HK-2 (cell line): ENCODE data around the gene IL32.
A peak's percentile ranks its signal among the peaks of the same experiment; 100 is the strongest.
"Not testable (repeated sequence)": the region's sequence is repeated elsewhere in the genome, so short reads cannot be mapped to it uniquely, and the experiment has no call there.

Experiments used
- DNase-seq: peaks from one replicate; pipeline ENCODE4 v3.0.0-alpha.2; 2018; ENCODE audit not compliant: unreplicated experiment

IL32 gene

DNA sequence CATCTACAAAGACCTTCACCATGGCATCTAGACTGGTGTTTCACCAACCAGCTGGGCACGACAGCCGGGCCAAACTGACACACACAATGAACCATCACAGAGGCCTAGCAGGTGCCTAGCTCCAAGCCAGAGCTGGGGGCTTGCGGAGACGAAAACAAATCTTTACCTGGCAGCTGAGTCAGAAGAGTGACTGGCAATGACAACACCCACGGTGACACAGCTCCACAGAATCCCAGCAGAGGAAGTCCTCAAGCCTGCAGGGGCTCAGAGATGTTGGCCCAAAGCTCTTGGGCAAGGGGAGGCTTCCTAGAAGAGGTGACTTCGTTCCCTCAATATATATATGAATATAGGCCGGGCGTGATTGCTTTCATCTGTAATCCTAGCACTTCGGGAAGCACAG lies 13.9 kb upstream of the IL32 start:
- DNase-seq, result no peak

DNA sequence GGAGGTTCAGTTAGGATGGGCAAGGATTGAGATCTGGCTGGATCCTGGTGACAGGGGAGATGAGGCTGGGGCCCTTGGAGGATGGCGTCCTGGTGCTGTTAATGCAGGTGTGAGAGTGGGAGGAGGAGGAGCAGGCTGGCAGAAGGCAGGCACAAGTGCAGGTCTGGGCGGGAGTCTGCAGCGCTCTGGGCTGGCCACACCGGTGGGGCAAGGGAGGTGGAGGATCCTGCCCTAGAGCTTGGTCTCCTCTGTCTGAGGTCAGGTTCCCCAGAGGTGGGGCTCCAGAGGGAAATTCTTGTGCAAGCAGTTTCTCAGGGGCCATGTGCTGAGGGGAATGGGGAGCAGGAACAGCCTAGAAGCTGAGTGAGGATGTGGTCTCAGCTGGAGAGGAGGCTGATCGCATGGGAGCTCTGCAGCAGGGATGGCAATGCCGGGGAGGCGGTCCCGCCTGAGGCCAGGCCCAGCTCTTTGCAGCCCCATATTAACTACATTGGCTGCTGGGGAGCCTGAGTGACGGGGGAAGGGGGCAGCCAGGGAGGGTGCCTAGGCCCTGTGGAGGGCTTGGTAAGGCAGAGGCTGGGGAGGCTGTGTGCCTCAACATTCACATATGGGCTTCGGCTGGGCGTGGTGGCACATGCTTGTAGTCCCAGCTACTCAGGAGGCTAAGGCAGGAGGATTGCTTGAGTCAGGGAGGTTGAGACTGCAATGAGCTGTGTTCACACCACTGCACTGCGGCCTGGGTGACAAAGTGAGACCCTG lies 12.7 kb upstream of the IL32 start:
- not testable (repeated sequence) for DNase-seq

DNA sequence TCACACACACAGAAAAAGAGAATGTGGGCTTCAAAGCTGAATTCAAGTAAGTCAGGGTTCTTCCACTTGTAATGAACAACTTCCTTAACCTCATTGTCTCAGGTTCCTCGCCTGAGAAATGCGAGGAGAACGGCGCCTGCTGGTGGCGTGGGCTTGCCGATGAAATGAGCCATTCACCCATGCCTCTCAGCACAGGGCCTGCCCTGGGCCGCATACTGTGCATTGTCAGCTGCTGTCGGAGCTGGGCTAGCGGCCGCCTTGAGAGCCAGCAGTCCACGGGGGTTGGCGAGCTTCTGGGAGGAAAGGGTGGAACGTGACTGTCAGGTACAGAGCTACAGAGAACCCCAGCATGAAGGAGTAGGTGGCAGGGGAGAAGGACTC lies 12.1 kb upstream of the IL32 start:
- not testable (repeated sequence) for DNase-seq

DNA sequence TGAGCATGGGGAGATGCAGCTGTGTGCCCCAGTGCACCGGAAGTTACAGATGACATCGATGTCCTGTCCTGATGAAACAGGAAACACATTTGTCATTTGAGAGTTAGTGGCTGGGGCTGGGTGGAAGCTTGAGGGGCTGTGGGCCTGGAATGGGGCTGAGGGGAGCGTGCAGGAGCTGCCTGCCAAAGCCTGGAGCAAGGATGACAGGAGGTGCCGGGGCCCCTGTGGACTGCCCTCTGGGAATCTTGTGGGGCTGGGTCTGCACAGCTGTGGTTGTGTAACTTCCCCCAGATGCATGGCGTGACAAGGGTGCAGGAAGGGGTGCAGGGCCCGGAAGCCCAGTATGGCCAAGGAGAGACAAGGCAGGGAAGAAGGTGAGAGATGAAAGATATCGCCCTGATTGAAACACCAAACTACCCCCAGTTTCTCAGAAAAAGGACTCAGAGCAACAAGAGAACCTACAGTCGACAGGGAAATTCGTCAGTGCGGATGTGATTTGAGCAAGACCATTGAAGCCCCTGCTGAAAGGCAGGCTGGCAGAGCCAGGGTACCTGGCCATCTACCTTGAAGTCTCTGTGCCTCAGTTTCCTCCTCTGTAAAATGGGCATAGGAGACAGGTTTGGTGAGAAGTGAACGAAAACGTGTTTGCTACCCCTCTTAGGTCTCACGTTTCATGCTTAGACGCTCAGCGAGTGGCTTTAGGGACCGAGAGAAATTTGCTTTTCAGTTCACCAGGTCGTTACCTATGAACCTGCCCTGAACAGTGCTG lies 10.3 kb upstream of the IL32 start:
- no peak for DNase-seq

DNA sequence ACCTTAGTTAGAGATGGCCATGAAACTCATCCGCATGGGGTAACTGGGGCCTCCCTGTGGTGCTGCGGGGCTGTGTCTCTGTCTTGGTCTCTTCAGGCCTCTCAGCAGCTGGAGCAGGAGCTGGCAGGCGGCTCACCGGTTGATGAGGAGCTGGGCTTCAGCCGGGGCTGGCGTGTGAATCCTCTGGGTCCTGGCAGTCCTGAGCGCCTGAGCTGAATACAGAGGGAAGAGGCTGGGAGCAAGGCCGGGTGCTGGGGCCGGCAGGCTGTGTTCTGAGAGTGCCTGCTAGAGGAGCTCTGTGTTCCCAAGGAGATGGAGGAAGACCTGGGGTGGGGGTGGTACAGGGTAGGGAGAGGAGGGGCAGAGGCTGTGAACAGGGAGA lies 9.7 kb upstream of the IL32 start:
- not testable (repeated sequence) for DNase-seq

DNA sequence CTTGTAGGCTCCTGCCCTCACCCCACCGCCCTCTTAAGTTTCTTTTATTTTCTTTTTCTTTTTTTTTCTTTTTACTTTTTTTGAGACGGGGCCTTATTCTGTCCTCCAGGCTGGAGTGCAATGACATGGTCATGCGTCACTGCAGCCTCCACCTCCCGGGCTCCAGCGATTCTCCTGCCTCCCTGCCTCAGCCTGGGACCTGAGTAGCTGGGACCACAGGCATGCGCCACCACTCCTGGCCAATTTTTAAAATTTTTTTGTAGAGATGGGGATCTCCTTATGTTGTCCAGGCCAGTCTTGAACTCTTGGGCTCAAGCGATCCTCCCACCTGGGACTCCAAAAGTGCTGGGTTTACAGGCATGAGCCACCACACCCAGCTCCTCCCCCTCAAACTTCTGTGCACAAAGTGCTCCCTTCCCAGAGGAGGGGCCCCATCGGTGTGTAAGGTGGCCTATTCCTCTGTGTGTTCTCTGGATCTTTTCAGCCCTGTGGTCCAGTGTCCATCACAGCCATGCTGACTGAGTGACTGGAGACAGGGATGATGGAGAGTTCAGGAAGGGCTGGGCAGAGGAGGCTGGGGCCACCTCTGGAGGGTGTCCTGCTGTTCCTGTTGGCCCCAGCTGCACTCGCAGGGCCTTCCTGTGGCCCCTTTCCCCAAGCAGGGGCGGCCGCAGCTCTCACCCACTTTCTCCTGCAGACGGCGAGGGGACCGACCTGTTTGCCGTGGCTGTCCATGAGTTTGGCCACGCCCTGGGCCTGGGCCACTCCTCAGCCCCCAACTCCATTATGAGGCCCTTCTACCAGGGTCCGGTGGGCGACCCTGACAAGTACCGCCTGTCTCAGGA lies 8.9 kb upstream of the IL32 start:
- DNase-seq, result no peak

DNA sequence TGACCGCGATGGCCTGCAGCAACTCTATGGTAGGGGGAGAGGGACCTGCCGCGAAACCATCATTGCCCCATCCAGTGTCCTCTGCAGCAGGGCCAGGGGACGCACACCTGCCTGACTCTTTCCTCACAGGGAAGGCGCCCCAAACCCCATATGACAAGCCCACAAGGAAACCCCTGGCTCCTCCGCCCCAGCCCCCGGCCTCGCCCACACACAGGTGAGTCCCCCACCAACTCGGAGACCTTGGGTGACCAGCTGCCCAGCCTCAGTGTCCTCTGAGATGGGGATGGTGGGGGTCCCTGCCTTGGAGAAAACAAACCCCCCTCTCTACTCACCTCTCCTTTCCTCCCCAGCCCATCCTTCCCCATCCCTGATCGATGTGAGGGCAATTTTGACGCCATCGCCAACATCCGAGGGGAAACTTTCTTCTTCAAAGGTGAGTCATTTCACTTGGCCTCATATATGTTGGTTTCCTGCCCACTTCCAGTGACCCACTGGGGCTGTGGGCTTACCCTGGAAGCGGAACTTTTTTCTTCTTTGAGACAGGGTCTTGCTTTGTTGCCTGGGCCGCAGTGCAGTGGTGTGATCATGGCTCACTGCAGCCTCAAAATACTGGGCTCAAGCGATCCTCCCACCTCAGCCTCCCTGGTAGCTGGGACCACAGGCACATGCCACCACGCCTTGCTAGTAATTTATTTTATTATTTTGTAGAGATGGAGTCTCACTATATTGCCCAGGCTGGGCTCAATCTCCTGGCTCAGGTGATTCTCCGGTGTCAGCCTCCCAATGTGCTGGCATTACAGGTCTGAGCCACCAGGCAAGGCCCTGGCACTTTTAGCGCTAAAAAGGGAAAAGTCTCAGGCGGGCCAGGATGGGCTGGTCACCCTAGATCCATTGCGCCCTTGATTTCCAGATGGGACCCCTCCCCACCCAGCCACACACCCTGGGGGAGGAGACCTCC lies 8.0 kb upstream of the IL32 start:
- no peak for DNase-seq

DNA sequence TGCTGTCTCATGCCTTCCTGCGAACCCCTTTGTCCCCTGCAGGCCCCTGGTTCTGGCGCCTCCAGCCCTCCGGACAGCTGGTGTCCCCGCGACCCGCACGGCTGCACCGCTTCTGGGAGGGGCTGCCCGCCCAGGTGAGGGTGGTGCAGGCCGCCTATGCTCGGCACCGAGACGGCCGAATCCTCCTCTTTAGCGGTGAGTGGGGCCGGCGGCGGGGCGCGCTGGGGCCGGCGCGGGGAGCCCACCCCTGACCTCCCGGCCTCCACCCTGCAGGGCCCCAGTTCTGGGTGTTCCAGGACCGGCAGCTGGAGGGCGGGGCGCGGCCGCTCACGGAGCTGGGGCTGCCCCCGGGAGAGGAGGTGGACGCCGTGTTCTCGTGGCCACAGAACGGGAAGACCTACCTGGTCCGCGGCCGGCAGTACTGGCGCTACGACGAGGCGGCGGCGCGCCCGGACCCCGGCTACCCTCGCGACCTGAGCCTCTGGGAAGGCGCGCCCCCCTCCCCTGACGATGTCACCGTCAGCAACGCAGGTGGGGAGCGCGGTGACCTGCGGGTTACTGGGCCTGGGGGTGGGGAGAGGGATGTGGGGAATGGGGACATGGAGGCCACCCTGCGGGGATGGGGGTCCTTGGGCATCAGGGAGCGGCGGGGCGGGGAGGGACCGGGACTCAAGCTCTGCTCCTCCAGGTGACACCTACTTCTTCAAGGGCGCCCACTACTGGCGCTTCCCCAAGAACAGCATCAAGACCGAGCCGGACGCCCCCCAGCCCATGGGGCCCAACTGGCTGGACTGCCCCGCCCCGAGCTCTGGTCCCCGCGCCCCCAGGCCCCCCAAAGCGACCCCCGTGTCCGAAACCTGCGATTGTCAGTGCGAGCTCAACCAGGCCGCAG lies 7.1 kb upstream of the IL32 start:
- DNase-seq, result peak; percentile 41

DNA sequence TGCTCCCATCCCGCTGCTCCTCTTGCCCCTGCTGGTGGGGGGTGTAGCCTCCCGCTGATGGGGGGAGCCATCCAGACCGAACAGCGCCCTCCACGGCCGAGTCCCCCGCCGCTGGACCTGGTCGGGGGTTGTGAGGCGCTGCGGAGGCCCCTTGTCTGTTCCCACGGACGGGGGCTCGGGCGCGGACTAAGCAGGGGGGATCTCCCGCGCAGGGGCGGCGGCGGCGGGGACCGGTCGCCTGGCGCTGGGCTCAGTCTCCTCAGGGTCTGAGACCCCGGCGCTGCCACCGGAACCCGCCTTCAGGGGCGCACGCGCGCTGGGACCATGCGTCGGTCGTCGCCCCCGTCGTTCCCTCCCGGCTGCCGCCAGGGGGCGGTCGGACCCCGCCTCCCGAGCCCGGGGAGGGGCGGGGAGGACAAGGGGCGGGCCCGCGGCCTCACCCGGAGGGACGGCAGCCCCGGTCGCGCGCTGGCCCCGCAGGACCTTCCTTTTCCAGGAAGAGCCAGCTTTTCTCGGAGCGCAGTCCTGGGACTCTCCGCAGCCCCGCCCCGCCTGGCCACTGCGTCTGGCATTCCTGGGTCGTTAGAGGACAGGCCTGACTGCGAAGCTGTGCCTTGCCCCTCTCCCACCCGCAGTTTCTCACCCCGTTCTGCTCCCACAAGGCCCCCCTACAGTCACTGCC lies 6.3 kb upstream of the IL32 start:
- DNase-seq, result peak; percentile 89

DNA sequence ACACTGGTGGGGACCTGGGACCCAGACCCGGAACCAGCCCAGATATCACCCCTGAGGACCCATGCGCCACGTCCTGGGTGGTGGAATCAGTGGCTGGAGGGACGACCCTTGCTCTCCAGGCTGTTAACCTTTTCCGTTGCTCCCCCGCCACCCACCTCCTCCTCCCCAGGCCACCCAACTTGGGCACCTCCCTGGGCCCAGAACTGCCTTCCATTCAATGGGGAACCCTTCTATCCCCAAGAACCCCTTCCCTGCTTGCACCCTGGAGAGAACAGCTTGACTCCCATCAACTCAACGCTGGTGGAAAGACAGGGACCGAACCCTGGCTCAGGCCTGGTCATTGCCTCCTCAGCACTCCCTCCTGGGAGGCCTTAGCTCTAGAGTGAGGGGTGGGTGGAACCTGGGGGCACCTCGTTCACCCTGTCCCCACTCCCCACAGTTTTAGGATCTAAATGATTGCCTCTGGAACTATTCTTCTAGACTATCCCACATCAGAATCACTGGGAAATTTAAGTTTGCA lies 5.7 kb upstream of the IL32 start:
- DNase-seq, result no peak

DNA sequence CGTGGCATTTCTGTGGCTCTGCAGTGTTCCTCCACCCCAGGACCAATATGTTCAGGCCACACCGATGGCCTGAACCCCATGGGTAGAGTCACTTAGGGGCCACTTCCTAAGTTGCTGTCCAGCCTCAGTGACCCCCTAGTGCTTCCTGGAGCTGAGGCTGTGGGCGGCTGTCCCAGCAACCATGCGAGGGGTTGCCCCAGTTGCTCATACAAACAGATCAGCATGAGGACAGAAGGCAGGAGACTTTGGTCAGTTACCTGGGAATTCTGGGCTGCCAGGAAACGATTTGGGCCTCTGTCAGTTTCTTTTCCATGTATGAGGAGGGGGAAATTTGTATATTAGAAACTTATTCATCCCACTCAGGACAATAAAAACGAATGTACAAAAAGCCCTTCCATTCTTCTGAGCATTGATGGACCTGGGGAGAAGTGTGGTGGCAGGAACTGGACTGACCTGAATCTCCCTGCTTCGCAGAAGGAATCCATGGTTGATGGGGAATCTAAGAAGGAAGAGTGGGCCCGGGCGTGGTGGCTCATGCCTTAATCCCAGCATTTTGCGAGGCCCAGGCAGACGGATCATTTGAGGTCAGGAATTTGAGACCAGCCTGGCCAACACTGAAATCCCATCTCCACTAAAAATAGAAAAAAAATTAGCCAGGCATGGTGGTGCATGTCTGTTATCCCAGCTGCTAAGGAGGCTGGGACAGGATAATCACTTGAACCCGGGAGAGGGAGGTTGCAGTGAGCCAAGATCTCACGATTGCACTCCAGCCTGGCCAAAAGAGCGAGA lies 4.9 kb upstream of the IL32 start:
- DNase-seq, result no peak

DNA sequence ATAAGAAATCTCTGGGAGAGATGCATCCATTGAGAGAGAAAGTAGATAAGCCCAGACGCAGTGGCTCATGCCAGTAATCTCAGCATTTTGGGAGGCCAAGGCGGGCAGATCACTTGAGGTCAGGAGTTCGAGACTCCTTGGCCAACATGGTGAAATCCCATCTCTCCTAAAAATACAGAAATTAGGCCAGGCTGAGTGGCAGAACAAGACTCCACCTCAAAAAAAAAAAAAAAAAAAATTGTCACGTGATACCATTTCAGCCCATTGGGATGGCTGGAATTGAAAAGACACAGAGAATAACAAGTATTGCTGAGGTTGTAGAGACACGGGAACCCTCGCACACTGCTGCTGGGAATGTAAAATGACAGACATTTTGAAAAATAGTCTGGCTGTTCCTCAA lies 2.9 kb upstream of the IL32 start:
- no peak for DNase-seq

DNA sequence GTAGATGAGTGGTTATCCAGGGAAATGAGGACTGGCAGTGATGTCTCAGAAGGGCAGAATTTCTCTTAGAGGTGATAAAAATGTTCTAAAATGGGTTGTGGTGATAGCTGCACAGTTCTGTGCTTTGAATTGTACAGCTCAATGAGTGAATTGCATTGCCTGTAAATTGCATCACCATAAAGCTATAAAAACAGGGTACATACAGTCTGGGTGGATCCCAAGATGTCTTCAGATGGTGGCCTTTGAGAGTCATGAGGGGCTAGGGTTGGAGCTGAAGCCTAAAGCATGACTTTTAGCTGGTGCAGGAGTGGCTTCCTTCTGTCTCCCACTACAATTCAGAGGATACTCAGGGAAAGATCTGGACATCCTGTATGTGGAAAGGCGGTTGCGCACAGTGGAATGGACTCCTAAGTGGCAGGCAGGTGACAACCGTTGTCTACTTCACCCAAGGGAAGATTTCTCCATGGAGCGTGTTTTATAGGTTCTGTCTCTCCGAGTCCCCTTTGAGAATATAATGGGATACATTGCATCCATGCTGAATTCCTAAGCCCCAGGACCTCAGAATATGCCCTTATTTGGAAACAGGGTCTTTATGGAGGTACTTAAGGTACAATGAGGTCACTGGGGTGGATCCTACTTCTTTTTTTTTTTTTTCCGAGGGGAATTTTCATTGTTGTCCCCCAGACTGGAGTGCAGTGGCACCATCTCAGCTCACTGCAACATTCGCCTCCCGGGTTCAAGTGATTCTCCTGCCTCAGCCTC lies 1.6 kb upstream of the IL32 start:
- DNase-seq, result no peak

DNA sequence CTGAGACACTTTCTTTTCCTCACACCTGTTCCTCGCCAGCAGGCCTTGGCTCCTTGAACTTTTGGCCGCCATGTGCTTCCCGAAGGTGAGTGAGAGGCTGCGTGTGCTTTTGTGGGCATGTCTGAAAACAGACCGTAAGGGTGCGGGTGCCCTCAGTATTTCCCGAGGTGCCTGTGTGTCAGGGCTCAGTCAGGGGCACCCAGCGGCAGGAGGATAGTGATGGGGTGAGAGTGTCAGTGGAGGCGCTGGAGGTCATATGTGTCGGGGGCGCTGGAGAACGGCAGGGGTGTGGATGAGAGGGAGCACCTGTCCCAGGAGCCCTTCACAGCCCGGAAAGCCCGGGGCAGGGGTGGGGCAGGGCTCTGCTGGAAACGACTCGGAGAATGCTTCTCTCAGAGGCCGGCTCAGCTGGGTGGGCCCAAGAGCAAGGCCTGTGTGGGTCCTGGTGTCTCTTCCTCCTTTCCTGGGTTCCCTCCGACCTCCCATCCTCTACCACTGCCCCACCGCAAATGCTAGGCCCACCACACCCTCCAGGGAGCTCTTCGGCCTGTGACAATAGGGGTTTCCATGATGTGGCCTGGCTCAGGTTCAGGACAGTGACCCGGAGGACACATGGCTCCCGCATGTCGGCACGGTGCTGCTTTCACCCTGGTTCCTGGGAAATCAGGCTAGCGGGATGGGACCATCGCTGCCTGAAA lies 451 bp downstream of the IL32 start:
- DNase-seq, result no peak

DNA sequence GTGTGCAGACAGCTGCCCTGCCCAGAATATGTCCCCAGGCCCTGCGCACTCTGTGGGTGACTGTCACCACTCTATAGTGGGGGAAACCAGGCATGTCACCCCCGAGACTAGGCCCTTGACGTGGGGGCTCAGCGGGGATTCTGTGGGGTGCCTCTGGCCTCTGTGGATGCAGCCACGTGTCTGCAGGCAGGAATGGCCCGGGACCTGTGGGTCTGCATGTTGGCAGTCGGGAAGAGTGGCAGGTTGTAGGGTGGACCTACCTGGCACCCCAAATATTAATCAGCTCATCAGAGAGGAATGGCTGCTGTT lies 954 bp downstream of the IL32 start:
- DNase-seq, result no peak

DNA sequence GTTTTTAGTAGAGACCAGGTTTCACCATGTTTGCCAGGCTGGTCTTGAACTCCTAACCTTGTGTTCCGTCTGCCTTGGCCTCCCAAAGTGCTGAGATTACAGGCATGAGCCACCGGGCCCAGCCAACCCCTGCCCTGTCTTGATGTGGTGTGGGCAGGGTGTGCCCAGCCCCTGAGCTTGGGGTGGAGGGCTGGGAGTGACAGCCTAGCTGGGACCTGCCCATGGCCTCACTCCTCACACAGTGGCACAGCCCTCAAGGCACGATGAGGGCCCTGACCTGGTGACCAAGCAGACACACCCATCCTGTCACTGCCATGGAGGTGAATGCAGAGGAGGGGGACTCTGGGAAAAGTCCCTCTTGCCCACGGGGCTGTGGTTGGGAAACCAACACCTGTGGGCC lies 3.0 kb downstream of the IL32 start:
- DNase-seq, result no peak

DNA sequence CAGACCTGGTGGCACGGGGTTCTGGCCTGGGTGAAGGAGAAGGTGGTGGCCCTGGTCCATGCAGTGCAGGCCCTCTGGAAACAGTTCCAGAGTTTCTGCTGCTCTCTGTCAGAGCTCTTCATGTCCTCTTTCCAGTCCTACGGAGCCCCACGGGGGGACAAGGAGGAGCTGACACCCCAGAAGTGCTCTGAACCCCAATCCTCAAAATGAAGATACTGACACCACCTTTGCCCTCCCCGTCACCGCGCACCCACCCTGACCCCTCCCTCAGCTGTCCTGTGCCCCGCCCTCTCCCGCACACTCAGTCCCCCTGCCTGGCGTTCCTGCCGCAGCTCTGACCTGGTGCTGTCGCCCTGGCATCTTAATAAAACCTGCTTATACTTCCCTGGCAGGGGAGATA lies 3.7 kb downstream of the IL32 start:
- not testable (repeated sequence) for DNase-seq
